T-helper 17 cell (primary cell): ENCODE results near the gene FAM229B. TPM values are rescaled to one million over a fixed set of nuclear protein-coding genes. Genes with fewer than 3 reads are reported as not detected.
"Not testable (repeated sequence)": the region's sequence is repeated elsewhere in the genome, so short reads cannot be mapped to it uniquely, and the experiment has no call there.

Experiments used
- ATAC-seq: fragments of 150-1000 bp; cut with Tn5 transposase; 2 replicates; pipeline ENCODE4 v1.10.0; 2021; ENCODE audit warnings: mild to moderate bottlenecking, moderate library complexity
- DNase-seq, 3 donors: peaks; one replicate each; pipeline versions ENCODE4 v3.0.0 to v3.0.0-alpha.2; 2020 to 2021
- H3K9me3 ChIP-seq: one replicate; pipeline ENCODE4 v1.7.0; 2013; ENCODE audit warnings: low read length, mild to moderate bottlenecking; ENCODE audit not compliant: control insufficient read depth, poor library complexity, severe bottlenecking
- H3K27ac Mint-ChIP-seq: one replicate; pipeline ENCODE4 v1.8.0; 2022; ENCODE audit warnings: mild to moderate bottlenecking, moderate library complexity, mixed read lengths
- H3K27me3 Mint-ChIP-seq: one replicate; pipeline ENCODE4 v1.8.0; 2022; ENCODE audit warnings: mixed read lengths
- H3K36me3 Mint-ChIP-seq: one replicate; pipeline ENCODE4 v1.8.0; 2022; ENCODE audit warnings: low read depth, mixed read lengths
- H3K4me1 Mint-ChIP-seq: one replicate; pipeline ENCODE4 v1.8.0; 2022; ENCODE audit warnings: mild to moderate bottlenecking, mixed read lengths
- H3K4me3 Mint-ChIP-seq: one replicate; pipeline ENCODE4 v1.8.0; 2022; ENCODE audit warnings: mild to moderate bottlenecking, moderate library complexity, mixed read lengths
- total RNA-seq, 4 donors: library from RNA in 2 of 4; stranded (reverse) in 2 of 4; gene quantifications; one replicate each; pipeline ENCODE4 v1.2.3 and lab custom pipeline; 2022 to 2026

Gene FAM229B
- total RNA-seq, 2 donors from 2014 or later: 0.50 to 3.9 TPM

DNA sequence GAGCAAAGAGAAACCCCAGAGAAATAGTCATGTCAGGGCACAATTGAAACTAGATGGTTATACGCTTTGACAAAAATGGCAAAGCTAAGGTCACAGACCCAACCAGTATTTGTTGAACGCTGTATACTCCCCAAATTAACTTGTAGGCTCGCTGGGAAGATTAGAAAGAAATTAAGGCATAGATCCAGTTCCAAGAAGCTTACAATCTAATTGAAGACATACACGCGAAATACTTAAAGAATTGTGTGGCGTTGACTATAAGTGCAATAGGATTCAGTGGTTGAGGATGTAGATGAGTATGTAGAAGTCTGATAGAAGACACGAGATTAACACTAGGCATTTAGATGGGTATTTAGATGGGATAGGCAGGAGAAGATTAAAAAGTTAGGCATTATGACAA, 525 bp downstream of the FAM229B start:
- H3K27ac Mint-ChIP-seq: no peak overlapping the region
- no peak for ATAC-seq
- H3K4me3 Mint-ChIP-seq: no peak overlapping the region
- no peak for DNase-seq
- no peaks in the 10 kb centered on the region for H3K9me3 ChIP-seq
- H3K27me3 Mint-ChIP-seq: peaks cover 33% of the 10 kb centered on the region
- no peaks in the 10 kb centered on the region for H3K36me3 Mint-ChIP-seq
- H3K4me1 Mint-ChIP-seq: peaks cover 3% of the 10 kb centered on the region

DNA sequence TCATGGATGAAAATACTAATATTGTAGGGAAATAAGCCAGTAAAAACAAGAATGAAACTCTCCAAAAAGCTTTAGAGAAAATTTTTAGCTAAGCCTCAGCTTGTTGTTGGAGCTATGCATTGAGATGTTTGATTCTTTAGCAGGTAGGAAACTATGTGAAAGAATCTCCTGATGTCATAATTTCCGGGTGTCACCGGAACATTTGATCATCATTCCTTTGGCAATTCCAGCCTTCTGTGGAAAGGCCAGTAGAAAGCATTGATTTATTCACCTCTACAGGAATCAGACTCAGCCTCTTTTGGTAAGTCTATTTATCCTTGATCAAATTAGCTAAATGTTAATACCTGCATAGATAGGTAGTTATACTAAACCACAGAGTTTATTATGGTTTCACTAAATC, 9.5 kb downstream of the FAM229B start:
- DNase-seq (no peak), ATAC-seq (no peak)
- H3K27ac Mint-ChIP-seq: no peak overlapping the region
- H3K9me3 ChIP-seq: no peaks in the 10 kb centered on the region
- H3K4me1 Mint-ChIP-seq: no peaks in the 10 kb centered on the region
- no peak overlapping the region for H3K4me3 Mint-ChIP-seq
- peaks cover 22% of the 10 kb centered on the region for H3K27me3 Mint-ChIP-seq
- H3K36me3 Mint-ChIP-seq: peaks cover 2% of the 10 kb centered on the region

DNA sequence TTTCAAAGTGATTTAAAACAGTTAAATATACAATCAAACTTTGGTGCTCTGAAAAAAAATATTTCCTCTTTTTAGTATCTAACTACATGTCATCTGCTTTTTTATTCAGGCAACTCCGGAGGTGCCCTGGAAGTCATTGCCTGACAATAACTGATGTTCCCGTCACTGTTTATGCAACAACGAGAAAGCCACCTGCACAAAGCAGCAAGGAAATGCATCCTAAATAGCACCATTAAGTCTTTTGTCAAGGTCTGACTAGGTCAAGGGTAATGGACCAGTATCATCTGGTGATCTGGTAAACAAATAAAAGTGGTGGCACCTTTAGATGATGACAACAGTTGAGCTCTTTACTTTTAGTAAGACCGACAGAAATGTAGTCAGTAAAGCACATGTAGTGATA, 13.2 kb downstream of the FAM229B start:
- Mint-ChIP-seq H3K27ac (no peak overlapping the region), H3K27me3 (peaks cover 12% of the 10 kb centered on the region), H3K4me3 (no peak overlapping the region), H3K4me1 (no peaks in the 10 kb centered on the region), H3K36me3 (peaks cover 2% of the 10 kb centered on the region)
- DNase-seq (no peak), ATAC-seq (no peak)
- H3K9me3 ChIP-seq: no peaks in the 10 kb centered on the region

DNA sequence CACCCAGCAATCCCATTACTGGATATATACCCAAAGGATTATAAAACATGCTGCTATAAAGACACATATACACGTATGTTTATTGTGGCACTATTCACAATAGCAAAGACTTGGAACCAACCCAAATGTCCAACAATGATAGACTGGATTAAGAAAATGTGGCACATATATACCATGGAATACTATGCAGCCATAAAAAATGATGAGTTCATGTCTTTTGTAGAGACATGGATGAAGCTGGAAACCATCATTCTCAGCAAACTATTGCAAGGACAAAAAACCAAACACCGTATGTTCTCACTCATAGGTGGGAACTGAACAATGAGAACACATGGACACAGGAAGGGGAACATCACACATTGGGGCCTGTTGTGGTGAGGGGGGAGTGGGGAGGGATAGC, 18.6 kb downstream of the FAM229B start:
- H3K27me3 Mint-ChIP-seq: peaks cover 27% of the 10 kb centered on the region
- H3K27ac Mint-ChIP-seq, H3K4me3 Mint-ChIP-seq, H3K9me3 ChIP-seq, DNase-seq, ATAC-seq, H3K36me3 Mint-ChIP-seq, H3K4me1 Mint-ChIP-seq: not testable (repeated sequence)

- ATAC-seq: no peak
- no peaks in the 10 kb centered on the region for H3K9me3 ChIP-seq
- Mint-ChIP-seq H3K4me3 (no peak overlapping the region), H3K27ac (no peak overlapping the region), H3K36me3 (no peaks in the 10 kb centered on the region), H3K27me3 (peaks cover 28% of the 10 kb centered on the region), H3K4me1 (no peaks in the 10 kb centered on the region)
- no peak for DNase-seq
Observed at GRCh38 chr6:112106562-112106961, 19.2 kb downstream of the FAM229B start.

DNA sequence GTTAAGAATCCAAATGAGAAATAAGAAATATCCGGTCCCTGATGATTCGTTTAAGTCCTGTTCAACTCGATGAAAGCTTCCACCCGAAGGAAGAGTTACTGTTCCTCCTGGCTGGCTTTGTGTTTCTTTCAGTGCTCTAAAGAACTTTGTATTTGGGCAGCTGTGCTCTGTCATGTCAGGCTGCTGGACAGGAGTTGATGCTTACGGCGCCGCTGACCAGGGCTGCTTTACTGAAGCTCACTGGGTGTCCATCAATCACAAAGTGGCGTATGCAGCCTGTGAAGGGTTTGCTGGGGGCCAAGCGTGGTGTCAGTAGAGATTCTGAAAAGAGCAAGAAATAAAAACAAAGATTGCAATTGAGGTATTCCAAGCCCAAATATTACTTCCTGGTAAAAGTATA, 21.9 kb downstream of the FAM229B start:
- DNase-seq (no peak), ATAC-seq (no peak)
- Mint-ChIP-seq H3K36me3 (no peaks in the 10 kb centered on the region), H3K4me3 (no peak overlapping the region), H3K4me1 (no peaks in the 10 kb centered on the region), H3K27ac (no peak overlapping the region), H3K27me3 (peaks cover 41% of the 10 kb centered on the region)
- no peaks in the 10 kb centered on the region for H3K9me3 ChIP-seq

DNA sequence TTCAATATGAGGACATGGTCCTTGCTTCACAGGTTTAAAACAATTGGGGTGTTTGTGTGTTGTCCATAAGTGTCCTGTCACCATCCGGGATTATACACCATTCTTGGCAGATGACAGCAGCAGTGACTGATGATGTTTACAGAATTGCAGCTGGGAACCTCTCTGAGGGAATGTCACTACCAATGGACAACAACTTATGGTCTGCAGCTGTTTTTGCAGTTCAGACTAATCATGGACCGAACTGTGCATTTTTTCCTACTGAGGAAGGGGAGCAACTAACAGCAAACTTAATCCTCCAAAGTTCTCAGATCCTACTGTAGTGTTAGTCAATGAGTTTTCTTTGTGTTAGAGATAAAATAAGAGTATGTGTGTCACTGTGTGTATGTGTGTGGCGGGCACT, 26.0 kb downstream of the FAM229B start:
- DNase-seq (no peak), ATAC-seq (no peak)
- Mint-ChIP-seq H3K27ac (no peak overlapping the region), H3K4me1 (no peaks in the 10 kb centered on the region), H3K27me3 (peaks cover 51% of the 10 kb centered on the region), H3K4me3 (no peak overlapping the region), H3K36me3 (peaks cover 2% of the 10 kb centered on the region)
- no peaks in the 10 kb centered on the region for H3K9me3 ChIP-seq

GRCh38 chr6:112113918-112114317, 26.5 kb downstream of the FAM229B start:
- no peaks in the 10 kb centered on the region for H3K9me3 ChIP-seq
- Mint-ChIP-seq H3K27ac (no peak overlapping the region), H3K36me3 (peaks cover 2% of the 10 kb centered on the region), H3K27me3 (peaks cover 51% of the 10 kb centered on the region), H3K4me1 (no peaks in the 10 kb centered on the region), H3K4me3 (no peak overlapping the region)
- DNase-seq (no peak), ATAC-seq (no peak)

DNA sequence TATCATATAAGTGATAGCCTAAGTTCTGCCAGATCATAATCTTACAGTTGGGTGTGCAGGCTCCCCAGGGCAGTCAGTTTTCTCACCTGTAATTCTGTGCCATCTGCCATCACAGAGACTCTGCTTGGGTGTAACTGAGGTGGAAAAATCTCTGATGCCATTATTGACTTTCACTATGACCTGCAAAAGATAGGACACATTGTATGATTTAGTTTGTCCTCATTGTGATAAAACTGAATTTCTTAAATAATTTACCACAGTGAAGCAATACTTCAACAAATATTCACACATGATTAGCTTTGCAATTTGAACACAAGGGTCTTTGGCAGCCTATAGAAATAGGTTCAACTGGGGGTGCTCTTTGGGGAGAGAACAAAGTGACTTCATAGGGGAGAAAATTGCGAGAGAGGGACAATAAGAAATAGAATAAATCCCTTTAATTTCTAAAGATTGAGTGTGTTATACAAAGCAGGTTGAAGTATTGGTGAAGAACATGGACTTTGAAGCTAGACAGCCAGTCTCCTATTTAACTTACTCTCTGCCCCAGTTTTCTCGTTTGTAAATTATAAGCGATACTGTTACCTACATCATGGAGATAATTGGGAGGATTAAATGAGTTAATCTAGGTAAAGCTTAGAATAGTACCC, 27.3 kb downstream of the FAM229B start:
- ATAC-seq: no peak
- no peak for DNase-seq
- H3K27ac Mint-ChIP-seq: no peak overlapping the region
- no peaks in the 10 kb centered on the region for H3K4me1 Mint-ChIP-seq
- no peaks in the 10 kb centered on the region for H3K9me3 ChIP-seq
- H3K27me3 Mint-ChIP-seq: peaks cover 52% of the 10 kb centered on the region
- no peak overlapping the region for H3K4me3 Mint-ChIP-seq
- peaks cover 2% of the 10 kb centered on the region for H3K36me3 Mint-ChIP-seq

DNA sequence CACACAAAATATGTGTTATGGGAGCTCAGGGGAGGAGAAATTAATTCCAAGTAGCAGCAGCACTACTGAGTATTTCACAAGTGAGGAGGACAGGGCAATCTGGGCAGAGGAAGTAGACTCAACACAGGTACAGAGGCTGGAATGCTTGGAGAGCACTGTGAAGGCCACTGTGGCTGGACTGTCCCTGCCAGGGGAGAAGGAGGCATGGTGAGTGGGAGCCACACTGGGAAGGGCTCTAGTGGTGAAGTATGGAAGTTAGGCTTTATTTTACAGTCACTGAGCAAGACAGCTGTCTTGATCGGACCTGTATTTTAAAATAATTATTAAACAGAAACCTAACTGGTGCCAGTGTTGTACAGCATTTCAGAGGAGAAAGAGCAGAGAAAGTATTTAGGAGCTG, 28.8 kb downstream of the FAM229B start:
- peaks cover 59% of the 10 kb centered on the region for H3K27me3 Mint-ChIP-seq
- H3K36me3 Mint-ChIP-seq: peaks cover 2% of the 10 kb centered on the region
- H3K9me3 ChIP-seq: no peaks in the 10 kb centered on the region
- DNase-seq (no peak), ATAC-seq (no peak)
- no peak overlapping the region for H3K27ac Mint-ChIP-seq
- H3K4me3 Mint-ChIP-seq: no peak overlapping the region
- H3K4me1 Mint-ChIP-seq: no peaks in the 10 kb centered on the region

GRCh38 chr6:112117554-112117953, 30.2 kb downstream of the FAM229B start:
- Mint-ChIP-seq H3K27me3 (peaks cover 53% of the 10 kb centered on the region), H3K27ac (no peak overlapping the region), H3K36me3 (peaks cover 2% of the 10 kb centered on the region), H3K4me1 (no peaks in the 10 kb centered on the region), H3K4me3 (no peak overlapping the region)
- no peak for DNase-seq
- H3K9me3 ChIP-seq: no peaks in the 10 kb centered on the region
- ATAC-seq: no peak

- H3K9me3 ChIP-seq: no peaks in the 10 kb centered on the region
- Mint-ChIP-seq H3K36me3 (peaks cover 2% of the 10 kb centered on the region), H3K27ac (no peak overlapping the region), H3K4me3 (no peak overlapping the region), H3K27me3 (peaks cover 53% of the 10 kb centered on the region), H3K4me1 (peaks cover 3% of the 10 kb centered on the region)
- DNase-seq (no peak), ATAC-seq (no peak)
Observed at GRCh38 chr6:112118034-112118433, 30.6 kb downstream of the FAM229B start.

GRCh38 chr6:112122756-112123155, 35.4 kb downstream of the FAM229B start:
- Mint-ChIP-seq H3K27ac (peak overlapping the region; percentile 43), H3K4me3 (no peak overlapping the region), H3K27me3 (peaks cover 44% of the 10 kb centered on the region), H3K4me1 (peaks cover 4% of the 10 kb centered on the region), H3K36me3 (peaks cover 5% of the 10 kb centered on the region)
- ATAC-seq (no peak), DNase-seq (no peak)
- H3K9me3 ChIP-seq: no peaks in the 10 kb centered on the region

DNA sequence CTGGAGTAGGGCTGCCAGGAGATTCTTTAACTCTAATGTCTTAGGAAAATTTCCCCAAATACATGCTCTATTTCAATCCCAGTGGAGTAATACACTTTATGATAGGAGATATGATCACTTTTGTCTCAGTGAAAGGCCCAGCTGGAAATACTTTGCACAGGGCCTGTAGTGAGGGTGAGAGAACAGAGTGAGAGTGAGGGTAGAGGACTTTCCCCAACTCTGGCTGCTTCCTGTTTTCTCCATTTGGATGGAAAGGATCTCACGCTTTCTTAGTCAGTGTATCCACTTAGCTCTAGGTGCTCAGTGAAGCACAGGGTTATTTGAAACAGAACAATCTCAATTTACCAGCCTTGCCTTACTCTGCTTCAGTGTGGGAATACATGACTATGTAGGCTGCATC, 36.6 kb downstream of the FAM229B start:
- DNase-seq: no peak
- Mint-ChIP-seq H3K27ac (no peak overlapping the region), H3K4me3 (no peak overlapping the region), H3K36me3 (peaks cover 6% of the 10 kb centered on the region), H3K27me3 (peaks cover 49% of the 10 kb centered on the region), H3K4me1 (peaks cover 4% of the 10 kb centered on the region)
- ATAC-seq: no peak
- H3K9me3 ChIP-seq: no peaks in the 10 kb centered on the region
